Progenitor cell of endocrine pancreas (in vitro differentiated cells): Measurements from ENCODE around the gene MKS1. TPM values are rescaled to one million over a fixed set of nuclear protein-coding genes. Genes with fewer than 3 reads are reported as not detected.

Source experiments
- DNase-seq: peaks from one replicate; pipeline ENCODE4 v3.0.0; 2021; ENCODE audit warnings: low spot score; ENCODE audit not compliant: unreplicated experiment
- H3K27ac Mint-ChIP-seq: 2 replicates; pipeline ENCODE4 v1.8.0; 2021; ENCODE audit warnings: mild to moderate bottlenecking, moderate library complexity, mixed read lengths
- H3K27me3 Mint-ChIP-seq: 2 replicates; pipeline ENCODE4 v1.8.0; 2021; ENCODE audit warnings: mixed read lengths
- H3K36me3 Mint-ChIP-seq: 2 replicates; pipeline ENCODE4 v1.8.0; 2022; ENCODE audit warnings: mixed read lengths; ENCODE audit not compliant: insufficient read depth
- H3K4me1 Mint-ChIP-seq: 2 replicates; pipeline ENCODE4 v1.8.0; 2021; ENCODE audit warnings: low read depth, mixed read lengths
- H3K4me3 Mint-ChIP-seq: 2 replicates; pipeline ENCODE4 v1.8.0; 2021; ENCODE audit warnings: low read depth, mild to moderate bottlenecking, moderate library complexity, mixed read lengths
- H3K9me3 Mint-ChIP-seq: 2 replicates; pipeline ENCODE4 v1.8.0; 2021; ENCODE audit warnings: low read depth, mixed read lengths
- long read RNA-seq: library from polyadenylated mRNA; unstranded; transcript quantifications from one replicate; pipeline ENCODE4 v2.0.0, GENCODE V29; 2020
- total RNA-seq: library from RNA; stranded (reverse); gene quantifications from 2 replicates; pipeline ENCODE4 v1.2.1, GENCODE V29; 2021
- TF ChIP-seq, protein P1 (sequence below): fragments of 200-600 bp; sonication (generic); IDR thresholded peaks from one replicate; pipeline ENCODE4 v1.5.0; 2021; ENCODE audit warnings: antibody characterized with exemption, mild to moderate bottlenecking; ENCODE audit not compliant: unreplicated experiment

The MKS1 gene
- total RNA-seq = 40.0 and 44.3 TPM in 2 replicates
- long read RNA-seq, transcript MKS1-202 (18 exons, 2,397 nt) = major isoform, 104 of 213 reads
- long read RNA-seq, partial matches to known transcripts = 19 of 213 reads
- long read RNA-seq, other reads (novel, unspliced or antisense) = 83 of 213 reads

DNA sequence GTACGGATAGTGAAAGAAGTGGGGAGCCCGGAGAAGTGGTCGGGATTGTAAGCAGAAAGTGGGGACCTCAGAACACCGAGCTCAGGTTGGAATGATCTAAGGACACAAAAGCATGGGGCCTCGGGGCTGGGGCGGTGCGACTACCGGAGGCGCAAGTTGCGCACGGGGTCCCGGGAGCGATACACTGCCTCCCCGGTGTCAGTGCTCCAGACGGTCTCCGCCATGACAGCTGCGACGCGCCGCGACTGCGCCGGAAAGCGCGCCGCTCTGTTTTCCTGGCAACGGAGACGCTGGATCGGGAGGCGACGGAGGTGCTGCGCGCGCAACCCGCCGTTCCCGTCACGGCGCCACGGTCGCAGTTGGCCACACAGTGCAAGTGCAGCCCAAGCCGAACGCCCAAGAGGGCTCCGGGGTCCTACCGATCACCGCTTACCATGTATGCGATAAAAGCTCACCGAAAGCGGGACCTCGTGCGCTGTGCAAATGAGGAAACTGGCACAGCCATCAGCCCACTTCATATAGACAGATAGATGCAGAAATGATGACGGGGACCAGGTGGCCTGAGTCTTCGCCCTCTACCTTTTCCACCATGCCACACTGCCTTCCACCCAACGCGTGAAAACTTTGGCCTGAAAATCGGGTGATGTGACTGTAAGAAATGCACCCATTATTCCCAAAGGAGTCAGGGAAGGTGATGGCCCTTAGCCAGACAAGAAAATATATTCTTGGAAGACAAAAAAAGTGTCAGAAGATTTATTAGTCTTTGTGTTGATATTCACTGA, at the start of gene MKS1:
MKS1 (minus strand) TSS at position 249 of the 782 bp plus-strand sequence; CDS start at position 224, 25 bp downstream.
- H3K36me3 Mint-ChIP-seq = no peaks in the 10 kb centered on the region
- TF ChIP-seq, protein P1, sequence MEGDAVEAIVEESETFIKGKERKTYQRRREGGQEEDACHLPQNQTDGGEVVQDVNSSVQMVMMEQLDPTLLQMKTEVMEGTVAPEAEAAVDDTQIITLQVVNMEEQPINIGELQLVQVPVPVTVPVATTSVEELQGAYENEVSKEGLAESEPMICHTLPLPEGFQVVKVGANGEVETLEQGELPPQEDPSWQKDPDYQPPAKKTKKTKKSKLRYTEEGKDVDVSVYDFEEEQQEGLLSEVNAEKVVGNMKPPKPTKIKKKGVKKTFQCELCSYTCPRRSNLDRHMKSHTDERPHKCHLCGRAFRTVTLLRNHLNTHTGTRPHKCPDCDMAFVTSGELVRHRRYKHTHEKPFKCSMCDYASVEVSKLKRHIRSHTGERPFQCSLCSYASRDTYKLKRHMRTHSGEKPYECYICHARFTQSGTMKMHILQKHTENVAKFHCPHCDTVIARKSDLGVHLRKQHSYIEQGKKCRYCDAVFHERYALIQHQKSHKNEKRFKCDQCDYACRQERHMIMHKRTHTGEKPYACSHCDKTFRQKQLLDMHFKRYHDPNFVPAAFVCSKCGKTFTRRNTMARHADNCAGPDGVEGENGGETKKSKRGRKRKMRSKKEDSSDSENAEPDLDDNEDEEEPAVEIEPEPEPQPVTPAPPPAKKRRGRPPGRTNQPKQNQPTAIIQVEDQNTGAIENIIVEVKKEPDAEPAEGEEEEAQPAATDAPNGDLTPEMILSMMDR = peak; percentile 68
- H3K4me3 Mint-ChIP-seq = peak within 1 kb of the TSS; percentile 92
- DNase-seq = peak; percentile 95
- H3K4me1 Mint-ChIP-seq = peaks cover 5% of the 10 kb centered on the region
- peaks cover 14% of the 10 kb centered on the region for H3K27me3 Mint-ChIP-seq
- H3K9me3 Mint-ChIP-seq = no peaks in the 10 kb centered on the region
- peak within 1 kb of the TSS; percentile 95 for H3K27ac Mint-ChIP-seq

DNA sequence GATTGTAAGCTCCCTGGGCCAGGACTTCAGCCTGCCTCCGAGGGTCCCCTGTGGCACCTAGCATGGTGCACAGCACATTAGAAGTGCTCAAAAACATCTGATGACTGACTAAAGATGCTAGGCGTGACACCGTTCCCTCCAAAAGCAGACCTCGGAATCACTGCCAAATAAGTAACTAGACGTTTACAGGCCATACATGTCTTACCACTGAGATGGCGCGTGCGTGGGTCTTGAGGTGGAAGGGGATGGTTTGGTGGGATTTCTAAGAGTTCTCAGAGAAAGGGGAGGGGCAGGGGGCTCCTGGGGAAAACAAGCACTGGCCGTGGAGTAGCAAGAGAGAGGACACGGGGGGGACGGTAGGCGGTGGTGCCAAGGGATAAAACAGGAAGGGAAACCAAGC, 49.3 kb upstream of the MKS1 start:
- H3K27ac Mint-ChIP-seq = no peak overlapping the region
- H3K4me1 Mint-ChIP-seq = no peaks in the 10 kb centered on the region
- no peak for DNase-seq
- H3K9me3 Mint-ChIP-seq = no peaks in the 10 kb centered on the region
- H3K27me3 Mint-ChIP-seq = peaks cover 29% of the 10 kb centered on the region
- TF ChIP-seq, protein P1 = no peak
- H3K4me3 Mint-ChIP-seq = no peak overlapping the region
- no peaks in the 10 kb centered on the region for H3K36me3 Mint-ChIP-seq

DNA sequence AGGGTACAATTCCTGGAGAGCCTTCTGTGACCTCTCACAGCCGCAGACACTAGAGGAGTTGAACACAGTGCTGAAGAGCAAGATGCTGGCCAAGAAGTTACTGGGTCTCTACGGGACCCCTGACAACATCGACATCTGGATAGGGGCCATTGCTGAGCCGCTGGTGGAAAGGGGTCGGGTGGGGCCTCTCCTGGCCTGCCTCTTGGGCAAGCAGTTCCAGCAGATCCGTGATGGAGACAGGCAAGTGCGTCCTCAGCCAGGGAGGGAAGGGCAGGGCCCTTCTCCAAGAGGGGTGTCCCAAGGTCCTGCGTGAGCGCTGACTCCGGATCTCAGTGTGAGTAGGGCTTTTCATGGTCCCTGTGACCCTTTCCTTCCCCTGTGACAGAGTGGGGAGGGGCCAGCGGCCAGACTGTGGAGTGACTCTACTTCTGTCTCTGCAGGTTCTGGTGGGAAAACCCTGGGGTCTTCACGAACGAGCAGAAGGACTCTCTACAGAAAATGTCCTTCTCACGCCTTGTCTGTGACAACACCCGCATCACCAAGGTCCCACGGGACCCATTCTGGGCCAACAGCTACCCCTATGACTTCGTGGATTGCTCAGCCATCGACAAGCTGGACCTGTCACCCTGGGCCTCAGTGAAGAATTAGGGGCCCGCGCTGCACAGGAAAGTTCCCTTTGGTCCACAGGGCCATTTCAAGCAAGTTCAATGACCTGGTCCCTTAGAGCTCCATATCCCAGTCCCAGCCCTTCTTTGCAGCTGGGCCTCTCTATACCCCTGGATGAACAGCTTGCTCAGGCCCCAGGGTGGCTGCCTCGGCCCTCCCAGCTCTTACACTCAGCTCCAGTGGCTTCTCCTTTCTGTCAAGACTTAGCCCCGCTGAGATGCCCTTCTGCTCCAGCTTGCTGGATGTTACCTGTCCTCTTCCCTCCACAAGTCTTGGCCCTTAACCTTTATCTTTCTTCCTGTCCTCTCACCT, 48.6 kb upstream of the MKS1 start:
- Mint-ChIP-seq H3K36me3 (no peaks in the 10 kb centered on the region), H3K4me3 (no peak overlapping the region), H3K4me1 (no peaks in the 10 kb centered on the region), H3K27ac (no peak overlapping the region), H3K27me3 (peaks cover 36% of the 10 kb centered on the region), H3K9me3 (no peaks in the 10 kb centered on the region)
- TF ChIP-seq, protein P1 = no peak
- no peak for DNase-seq

DNA sequence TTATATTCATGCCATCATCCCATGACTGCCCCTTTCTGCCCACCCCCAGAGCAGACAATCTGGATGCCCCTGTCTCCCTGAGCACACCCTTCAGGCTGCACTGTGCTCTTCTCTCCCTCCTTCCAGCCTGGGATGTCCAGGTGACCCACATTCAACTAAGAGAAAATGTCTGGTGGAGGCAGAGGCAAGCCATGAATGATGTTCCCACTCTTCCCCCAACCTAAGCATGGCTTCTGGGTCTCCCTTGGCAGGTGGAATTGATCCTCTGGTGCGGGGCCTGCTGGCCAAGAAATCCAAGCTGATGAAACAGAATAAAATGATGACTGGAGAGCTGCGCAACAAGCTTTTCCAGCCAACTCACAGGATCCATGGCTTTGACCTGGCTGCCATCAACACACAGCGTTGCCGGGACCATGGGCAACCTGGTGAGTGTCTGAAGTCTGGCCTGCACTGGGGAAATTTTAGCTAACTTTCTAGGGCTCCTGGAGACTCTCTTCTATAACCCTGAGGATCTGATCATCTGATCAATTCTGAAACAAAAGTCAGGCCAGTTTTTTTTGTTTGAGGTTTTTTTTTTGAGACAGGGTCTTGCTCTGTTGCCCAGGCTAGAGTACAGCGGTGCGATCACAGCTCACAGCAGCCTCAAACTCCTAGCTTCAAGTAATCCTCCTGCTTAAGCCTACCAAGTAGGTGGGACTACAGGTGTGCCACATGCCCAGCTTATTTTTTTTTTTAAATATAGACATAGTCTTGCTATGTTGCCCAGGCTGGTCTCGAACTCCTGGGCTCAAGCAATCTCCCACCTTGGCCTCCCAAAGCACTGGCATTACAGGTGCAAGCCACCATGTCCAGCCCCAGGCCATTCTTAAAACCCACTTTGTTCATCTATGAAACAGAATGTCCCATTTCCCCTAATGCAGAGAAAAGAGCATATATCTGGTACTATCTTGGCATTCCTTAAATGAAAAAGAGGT, 47.1 kb upstream of the MKS1 start:
- H3K27me3 Mint-ChIP-seq = peaks cover 50% of the 10 kb centered on the region
- no peaks in the 10 kb centered on the region for H3K36me3 Mint-ChIP-seq
- TF ChIP-seq, protein P1 = no peak
- no peak overlapping the region for H3K4me3 Mint-ChIP-seq
- peaks cover under 1% of the 10 kb centered on the region for H3K9me3 Mint-ChIP-seq
- no peak overlapping the region for H3K27ac Mint-ChIP-seq
- DNase-seq = no peak
- no peaks in the 10 kb centered on the region for H3K4me1 Mint-ChIP-seq
